ENCODE measurements around the gene CATSPERD.

CATSPERD gene, protein sequence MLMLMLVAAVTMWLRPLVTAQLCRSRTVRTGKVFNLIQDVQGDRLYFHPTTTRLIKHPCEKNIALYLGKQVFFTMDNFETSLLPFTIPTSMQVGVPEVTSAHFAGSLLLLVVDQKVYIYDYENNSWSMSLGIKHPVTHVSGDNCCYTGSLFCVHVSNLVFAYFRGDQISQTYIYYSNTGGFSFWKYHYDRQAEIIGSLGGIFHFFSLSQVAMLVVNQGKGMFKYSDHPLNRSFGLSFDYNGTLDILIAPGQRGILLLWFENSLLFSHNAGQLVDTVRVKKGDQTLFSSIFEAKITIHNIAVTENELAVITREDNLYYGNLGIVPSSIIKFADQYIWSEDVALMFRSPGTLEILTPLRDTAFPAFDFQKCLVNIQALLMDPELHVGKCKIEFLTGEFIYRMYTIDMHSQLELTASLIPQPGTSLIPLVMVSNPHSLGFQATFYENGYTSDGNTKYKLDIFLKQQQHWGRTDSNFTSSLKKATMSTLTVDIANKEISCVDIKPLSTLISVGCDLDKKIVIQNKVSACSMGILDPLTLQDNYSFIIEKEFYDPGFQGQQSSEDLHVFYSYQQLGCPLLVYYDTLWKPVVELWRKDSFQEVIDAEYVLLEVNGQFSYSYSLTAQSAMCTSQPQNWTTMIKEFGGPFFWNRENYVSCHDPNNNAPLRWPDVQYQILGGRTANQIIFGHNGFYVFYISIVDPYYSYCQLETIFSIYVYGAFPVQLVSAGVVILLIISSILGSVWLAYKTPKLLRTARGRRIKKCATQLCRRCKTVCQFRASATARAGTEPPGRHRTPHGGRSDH

DNA sequence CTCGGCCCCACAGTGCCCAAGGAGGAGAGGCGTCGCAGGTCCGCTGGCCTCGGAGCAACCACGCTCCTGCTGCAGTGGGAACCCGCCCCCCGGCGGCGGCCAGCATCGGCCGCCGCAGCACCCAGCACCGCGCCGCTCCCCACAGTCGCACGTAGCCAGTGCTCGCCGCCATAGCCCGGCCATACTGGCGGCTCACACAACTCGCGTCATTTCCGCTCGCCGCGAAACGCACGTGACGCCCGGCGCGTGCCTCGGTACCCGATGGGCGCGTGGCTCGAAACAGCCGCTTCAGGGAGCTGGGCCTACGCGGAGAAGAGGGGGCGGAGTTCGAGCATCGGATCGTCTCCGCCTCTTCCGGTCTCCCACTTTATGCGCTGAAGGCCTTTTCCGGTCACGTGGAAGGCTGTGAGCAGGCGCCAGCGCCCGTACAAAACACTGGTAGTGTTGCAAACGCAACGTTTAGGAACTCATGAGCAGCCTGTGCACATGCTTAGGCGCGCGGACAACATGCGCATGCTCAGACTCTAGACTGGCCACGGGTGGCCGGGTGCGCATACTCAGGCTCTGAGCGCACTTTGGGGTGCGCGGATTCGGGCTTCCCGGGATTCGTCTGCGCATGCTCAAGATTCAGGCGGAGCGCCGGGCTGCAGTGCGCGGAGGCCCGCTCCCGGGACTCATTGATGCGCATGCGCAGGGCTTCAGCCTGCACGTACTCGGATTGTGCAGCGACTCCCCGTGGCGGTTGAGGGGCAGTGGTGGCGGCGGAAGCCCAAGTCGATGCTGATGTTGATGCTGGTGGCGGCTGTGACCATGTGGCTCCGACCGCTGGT, at the start of gene CATSPERD, which contains the start of gene LONP1:
Gene CATSPERD (plus strand): TSS at position 677 of the 830 bp plus-strand sequence. CDS start 101 bp downstream, at position 778.
Gene LONP1 (minus strand): TSS at position 186 of the 830 bp plus-strand sequence. CDS start 14 bp downstream, at position 172.
- Histone ChIP-seq H3K27ac (peak within 1 kb of the TSS; percentile 91), H3K27me3 (peaks cover 9% of the 10 kb centered on the region), H3K9me3 (no peaks in the 10 kb centered on the region), H3K36me3 (no peaks in the 10 kb centered on the region), H3K4me3 (ENCODE audit: low read depth in 1 of 2, low read length in 1 of 2) (peak within 1 kb of the TSS; percentile 96 to 98), H3K4me1 (ENCODE audit: control insufficient read depth in 1 of 2, insufficient read depth in 1 of 2, low read depth in 1 of 2, low read length in 1 of 2) (peaks cover 27 to 29% of the 10 kb centered on the region in 2 experiments)
- TF ChIP-seq, protein P1, sequence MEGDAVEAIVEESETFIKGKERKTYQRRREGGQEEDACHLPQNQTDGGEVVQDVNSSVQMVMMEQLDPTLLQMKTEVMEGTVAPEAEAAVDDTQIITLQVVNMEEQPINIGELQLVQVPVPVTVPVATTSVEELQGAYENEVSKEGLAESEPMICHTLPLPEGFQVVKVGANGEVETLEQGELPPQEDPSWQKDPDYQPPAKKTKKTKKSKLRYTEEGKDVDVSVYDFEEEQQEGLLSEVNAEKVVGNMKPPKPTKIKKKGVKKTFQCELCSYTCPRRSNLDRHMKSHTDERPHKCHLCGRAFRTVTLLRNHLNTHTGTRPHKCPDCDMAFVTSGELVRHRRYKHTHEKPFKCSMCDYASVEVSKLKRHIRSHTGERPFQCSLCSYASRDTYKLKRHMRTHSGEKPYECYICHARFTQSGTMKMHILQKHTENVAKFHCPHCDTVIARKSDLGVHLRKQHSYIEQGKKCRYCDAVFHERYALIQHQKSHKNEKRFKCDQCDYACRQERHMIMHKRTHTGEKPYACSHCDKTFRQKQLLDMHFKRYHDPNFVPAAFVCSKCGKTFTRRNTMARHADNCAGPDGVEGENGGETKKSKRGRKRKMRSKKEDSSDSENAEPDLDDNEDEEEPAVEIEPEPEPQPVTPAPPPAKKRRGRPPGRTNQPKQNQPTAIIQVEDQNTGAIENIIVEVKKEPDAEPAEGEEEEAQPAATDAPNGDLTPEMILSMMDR (IDR thresholded peaks at IDR 0.05) = peak; percentile 93

DNA sequence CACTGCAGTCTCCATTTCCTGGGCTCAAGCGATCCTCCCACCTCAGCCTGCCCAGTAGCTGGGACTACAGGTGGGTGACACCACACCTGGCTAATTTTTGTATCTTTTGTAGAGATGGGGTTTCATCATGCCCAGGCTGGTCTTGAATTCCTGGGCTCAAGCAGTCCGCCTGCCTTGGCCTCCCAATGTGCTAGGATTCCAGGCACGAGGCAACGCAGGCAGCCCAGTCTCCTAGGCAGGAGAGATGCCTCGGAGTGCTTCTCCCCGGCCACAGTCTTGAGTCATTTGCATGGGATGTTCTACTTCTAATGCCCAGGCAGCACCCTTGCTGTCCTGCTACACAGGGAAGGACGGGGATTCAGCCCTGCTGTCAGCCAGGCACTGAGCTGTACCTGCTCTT, 48.8 kb upstream of the CATSPERD start:
- H3K27ac ChIP-seq = no peak overlapping the region
- TF ChIP-seq, protein P1 (IDR thresholded peaks at IDR 0.05) = no peak
- peaks cover 53% of the 10 kb centered on the region for H3K36me3 ChIP-seq
- H3K4me1 ChIP-seq (ENCODE audit: control insufficient read depth in 1 of 2, insufficient read depth in 1 of 2, low read depth in 1 of 2, low read length in 1 of 2) = peaks cover 5 to 8% of the 10 kb centered on the region in 2 experiments
- H3K9me3 ChIP-seq = no peaks in the 10 kb centered on the region
- H3K27me3 ChIP-seq = no peaks in the 10 kb centered on the region
- H3K4me3 ChIP-seq (ENCODE audit: low read depth in 1 of 2, low read length in 1 of 2) = no peak overlapping the region

DNA sequence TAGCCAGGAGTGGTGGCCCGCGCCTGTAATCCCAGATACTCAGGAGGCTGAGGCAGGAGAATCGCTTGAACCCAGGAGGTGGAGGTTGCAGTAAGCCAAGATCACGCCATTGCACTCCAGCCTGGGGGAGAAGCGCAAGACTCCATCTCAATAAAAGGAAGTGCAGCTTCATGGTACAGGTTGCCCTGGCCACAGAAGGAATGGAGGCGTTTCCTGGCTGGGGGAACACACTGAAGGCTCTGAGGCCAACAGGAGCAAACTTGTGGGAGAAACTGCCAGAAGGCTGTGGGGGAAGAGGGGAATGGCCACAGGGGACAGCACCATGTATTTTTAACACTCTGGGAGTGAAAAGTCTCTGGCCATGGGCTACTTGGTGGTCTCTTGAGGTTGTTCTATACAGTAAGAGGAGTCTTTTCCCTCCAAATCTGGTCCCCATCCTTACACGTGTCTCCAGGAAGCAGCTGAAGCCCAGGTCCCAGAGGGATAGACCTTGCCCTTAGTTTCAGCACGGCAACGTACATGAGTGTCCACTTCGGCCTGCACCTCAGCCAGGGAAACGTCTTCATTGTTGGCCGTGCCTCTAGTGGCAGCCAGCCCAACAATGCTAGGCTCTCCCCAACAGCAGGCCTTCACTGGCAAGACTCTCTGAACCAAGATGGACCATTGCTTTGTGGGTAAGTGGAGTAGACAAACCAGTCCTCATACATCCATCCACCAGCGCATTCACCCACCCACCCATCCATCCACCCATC, 47.6 kb upstream of the CATSPERD start:
- H3K4me1 ChIP-seq (ENCODE audit: control insufficient read depth in 1 of 2, insufficient read depth in 1 of 2, low read depth in 1 of 2, low read length in 1 of 2) = peaks cover 5 to 8% of the 10 kb centered on the region in 2 experiments
- TF ChIP-seq, protein P1 (IDR thresholded peaks at IDR 0.05) = no peak
- peaks cover 40% of the 10 kb centered on the region for H3K36me3 ChIP-seq

DNA sequence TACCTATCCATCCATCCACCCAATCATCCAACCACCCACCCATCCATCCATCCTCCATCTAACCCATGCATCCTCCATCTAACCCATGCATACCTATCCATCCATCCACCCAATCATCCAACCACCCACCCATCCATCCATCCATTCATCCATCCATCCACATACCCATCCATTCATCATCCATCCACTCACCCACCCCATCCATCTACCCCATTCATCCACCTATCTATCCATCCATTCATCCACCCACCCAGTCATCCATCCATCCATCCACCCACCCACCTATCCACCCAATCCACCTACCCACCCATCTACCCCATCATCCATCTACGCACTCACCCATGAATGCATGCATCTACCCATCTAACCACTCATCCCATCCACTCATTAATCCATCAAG, 46.7 kb upstream of the CATSPERD start:
- TF ChIP-seq, protein P1 (IDR thresholded peaks at IDR 0.05) = no peak
- Histone ChIP-seq H3K36me3 (peaks cover 33% of the 10 kb centered on the region), H3K27ac (no peak overlapping the region), H3K4me1 (ENCODE audit: control insufficient read depth in 1 of 2, insufficient read depth in 1 of 2, low read depth in 1 of 2, low read length in 1 of 2) (peaks cover 5 to 8% of the 10 kb centered on the region in 2 experiments), H3K9me3 (no peaks in the 10 kb centered on the region), H3K27me3 (no peaks in the 10 kb centered on the region), H3K4me3 (ENCODE audit: low read depth in 1 of 2, low read length in 1 of 2) (no peak overlapping the region)

More for the DNA sequence above, 47.6 kb upstream of the CATSPERD start:
- H3K4me3 ChIP-seq (ENCODE audit: low read depth in 1 of 2, low read length in 1 of 2) = no peak overlapping the region
- no peak overlapping the region for H3K27ac ChIP-seq
- H3K9me3 ChIP-seq = no peaks in the 10 kb centered on the region
- H3K27me3 ChIP-seq = no peaks in the 10 kb centered on the region

All from neutrophil (primary cell).